Caco-2 (cell line): ENCODE results near the gene THAP5. TPM values are rescaled to one million over a fixed set of nuclear protein-coding genes. Genes with fewer than 3 reads are reported as not detected.

Experiments used
- BruUV-seq: library from RNA; stranded (reverse); fragments of 400-500 nt; replicated peaks from 2 replicates; lab custom pipeline; 2021; lab: Mats Ljungman, UMichigan
- CTCF ChIA-PET: fragments of 300-600 bp; sonication (Branson Sonifier 250); formaldehyde crosslinking; loops from one replicate; lab custom pipeline; 2022; ENCODE audit warnings: antibody characterized with exemption; lab: Charles Lee
- POLR2A ChIA-PET: fragments of 300-600 bp; sonication (Branson Sonifier 250); formaldehyde crosslinking; loops from one replicate; lab custom pipeline; 2022; ENCODE audit warnings: antibody characterized with exemption; lab: Charles Lee
- DNase-seq, 2 experiments: peaks; one replicate each; pipeline versions ENCODE4 v3.0.0 to v3.0.0-alpha.2; 2020 to 2022
- H3K27me3 ChIP-seq: replicated peaks from 2 replicates; pipeline ENCODE4 v1.6.0; 2011; ENCODE audit warnings: low read length; ENCODE audit not compliant: control insufficient read depth, insufficient read depth
- H3K36me3 ChIP-seq: 2 replicates; pipeline ENCODE4 v1.5.1; 2011; ENCODE audit warnings: low read length; ENCODE audit not compliant: control insufficient read depth, insufficient read depth
- H3K4me1 ChIP-seq: fragments of 250-450 bp; sonication (Bioruptor Pico); 2 replicates; pipeline ENCODE4 v1.5.1; 2020; ENCODE audit warnings: mild to moderate bottlenecking
- H3K4me3 ChIP-seq: 2 replicates; pipeline ENCODE4 v1.5.1; 2011; ENCODE audit warnings: low read depth, mild to moderate bottlenecking, control low read depth, low read length
- H3K9me3 ChIP-seq: fragments of 250-450 bp; sonication (Bioruptor Pico); 2 replicates; pipeline ENCODE4 v1.5.1; 2020; ENCODE audit warnings: mild to moderate bottlenecking, moderate library complexity
- H3K27ac Mint-ChIP-seq: one replicate; pipeline ENCODE4 v1.8.0; 2022; ENCODE audit warnings: mixed read lengths; ENCODE audit not compliant: unreplicated experiment
- H3K27me3 Mint-ChIP-seq: one replicate; pipeline ENCODE4 v1.8.0; 2022; ENCODE audit warnings: mixed read lengths; ENCODE audit not compliant: insufficient read depth, unreplicated experiment
- H3K36me3 Mint-ChIP-seq: one replicate; pipeline ENCODE4 v1.8.0; 2022; ENCODE audit warnings: mild to moderate bottlenecking, mixed read lengths; ENCODE audit not compliant: insufficient read depth, unreplicated experiment
- H3K4me1 Mint-ChIP-seq: one replicate; pipeline ENCODE4 v1.8.0; 2022; ENCODE audit warnings: low read depth, mixed read lengths; ENCODE audit not compliant: unreplicated experiment
- H3K4me3 Mint-ChIP-seq: one replicate; pipeline ENCODE4 v1.8.0; 2022; ENCODE audit warnings: mild to moderate bottlenecking, moderate library complexity, mixed read lengths; ENCODE audit not compliant: unreplicated experiment
- H3K9me3 Mint-ChIP-seq: one replicate; pipeline ENCODE4 v1.8.0; 2022; ENCODE audit warnings: mixed read lengths; ENCODE audit not compliant: unreplicated experiment
- CTCF ChIP-seq, 2 experiments: fragments of 200-600 bp in 1 of 2; IDR thresholded peaks; 1 replicate in 1 of 2; 2 replicates in 1 of 2; pipeline versions ENCODE4 v1.5.1 to v1.8.0; 2011 to 2022; ENCODE audit warnings: antibody characterized with exemption in 1 of 2, control low read depth in 1 of 2, inconsistent platforms in 1 of 2, low read depth in 1 of 2, low read length in 1 of 2, mild to moderate bottlenecking in 1 of 2, moderate library complexity in 1 of 2; ENCODE audit not compliant: insufficient read depth in 1 of 2, severe bottlenecking in 1 of 2, unreplicated experiment in 1 of 2
- intact Hi-C: fragments of 100-400 bp; cut with micrococcal nuclease; formaldehyde crosslinking; loops from one replicate; pipeline ENCODE4 v1.10.0; 2022; ENCODE audit not compliant: unreplicated experiment
- total RNA-seq: library from RNA; stranded (reverse); gene quantifications from 2 replicates; pipeline ENCODE4 v1.2.3, GENCODE V29; 2022

THAP5 gene
- total RNA-seq, 1 experiment from 2014 or later: 20.4 TPM

GRCh38 chr7:108568801-108569380 is 615 bp downstream of the THAP5 start:
- Histone ChIP-seq H3K36me3 (no peaks in the 10 kb centered on the region), H3K4me1 (no peaks in the 10 kb centered on the region; the same call in 1 of the 2 replicates), H3K27me3 (no peaks in the 10 kb centered on the region), H3K9me3 (no peaks in the 10 kb centered on the region), H3K4me3 (peak overlapping the region; percentile 79)
- TF ChIP-seq CTCF (IDR thresholded peaks at IDR 0.05; ENCODE audit: insufficient read depth in 1 of 2, low read depth in 1 of 2, low read length in 1 of 2, severe bottlenecking in 1 of 2, unreplicated experiment in 1 of 2): no peak
- ChIA-PET POLR2A (interaction anchor here (0.6 to 1.2 kb wide), 2 partner anchors 43 to 269 kb away, joined by 9 to 28 read pairs; partner anchors contain the start of gene PNPLA8), CTCF (interaction anchor here (1.1 kb wide), 2 partner anchors 13 to 43 kb away, joined by 3 to 4 read pairs; partner anchors contain the start of gene PNPLA8)
- no peaks in the 10 kb centered on the region for H3K27me3 Mint-ChIP-seq
- H3K27ac Mint-ChIP-seq: peak overlapping the region; percentile 98
- TSS peak; percentile 48 for BruUV-seq
- DNase-seq: no peak
- H3K36me3 Mint-ChIP-seq: peaks cover 47% of the 10 kb centered on the region
- H3K4me3 Mint-ChIP-seq: peak overlapping the region; percentile 98
- no peaks in the 10 kb centered on the region for H3K4me1 Mint-ChIP-seq
- H3K9me3 Mint-ChIP-seq: no peaks in the 10 kb centered on the region
- intact Hi-C loops: loop anchor here (2.0 to 5.0 kb wide), 3 partner anchors 44 to 322 kb away; no protein-coding TSS in a partner anchor

- H3K4me3 Mint-ChIP-seq: no peak overlapping the region
- no peaks in the 10 kb centered on the region for H3K36me3 ChIP-seq
- H3K4me3 ChIP-seq: no peak overlapping the region
- H3K27me3 Mint-ChIP-seq: no peaks in the 10 kb centered on the region
- H3K4me1 ChIP-seq: no peaks in the 10 kb centered on the region
- H3K9me3 Mint-ChIP-seq: no peaks in the 10 kb centered on the region
- no peak for TF ChIP-seq CTCF (IDR thresholded peaks at IDR 0.05; ENCODE audit: insufficient read depth in 1 of 2, low read depth in 1 of 2, low read length in 1 of 2, severe bottlenecking in 1 of 2, unreplicated experiment in 1 of 2)
- H3K4me1 Mint-ChIP-seq: no peaks in the 10 kb centered on the region
- CTCF ChIA-PET: no interaction called here
- no TSS peak for BruUV-seq
- POLR2A ChIA-PET: no interaction called here
- H3K27me3 ChIP-seq: no peaks in the 10 kb centered on the region
- peaks cover 32% of the 10 kb centered on the region for H3K36me3 Mint-ChIP-seq
- H3K27ac Mint-ChIP-seq: no peak overlapping the region
- intact Hi-C loops: loop anchor here (5.0 kb wide), 2 partner anchors 114 to 319 kb away; no protein-coding TSS in a partner anchor
- no peaks in the 10 kb centered on the region for H3K9me3 ChIP-seq
- DNase-seq: no peak
Observed at GRCh38 chr7:108565987-108566386, 3.5 kb downstream of the THAP5 start.

GRCh38 chr7:108561047-108561619 is 8.4 kb downstream of the THAP5 start:
- TF ChIP-seq CTCF (IDR thresholded peaks at IDR 0.05; ENCODE audit: insufficient read depth in 1 of 2, low read depth in 1 of 2, low read length in 1 of 2, severe bottlenecking in 1 of 2, unreplicated experiment in 1 of 2): no peak
- Mint-ChIP-seq H3K27me3 (no peaks in the 10 kb centered on the region), H3K36me3 (peaks cover 16% of the 10 kb centered on the region), H3K9me3 (peaks cover 32% of the 10 kb centered on the region), H3K4me1 (peaks cover 11% of the 10 kb centered on the region), H3K4me3 (no peak overlapping the region), H3K27ac (no peak overlapping the region)
- H3K27me3 ChIP-seq: no peaks in the 10 kb centered on the region
- intact Hi-C loops: no loop called here
- H3K4me1 ChIP-seq: peaks cover 11% of the 10 kb centered on the region
- peaks cover 19% of the 10 kb centered on the region for H3K9me3 ChIP-seq
- no TSS peak for BruUV-seq
- POLR2A ChIA-PET: no interaction called here
- CTCF ChIA-PET: no interaction called here
- H3K4me3 ChIP-seq: no peak overlapping the region
- H3K36me3 ChIP-seq: no peaks in the 10 kb centered on the region
- DNase-seq: no peak
